HG03575 (cell line): Measurements from ENCODE around the gene KIT.

Source experiments
- ATAC-seq: cut with Tn5 transposase; IDR thresholded peaks from one replicate; pipeline ENCODE4 v1.9.1; 2021; ENCODE audit not compliant: unreplicated experiment, insufficient number of reproducible peaks, low FRiP score; ENCODE audit errors: extremely low read depth

KIT gene

DNA sequence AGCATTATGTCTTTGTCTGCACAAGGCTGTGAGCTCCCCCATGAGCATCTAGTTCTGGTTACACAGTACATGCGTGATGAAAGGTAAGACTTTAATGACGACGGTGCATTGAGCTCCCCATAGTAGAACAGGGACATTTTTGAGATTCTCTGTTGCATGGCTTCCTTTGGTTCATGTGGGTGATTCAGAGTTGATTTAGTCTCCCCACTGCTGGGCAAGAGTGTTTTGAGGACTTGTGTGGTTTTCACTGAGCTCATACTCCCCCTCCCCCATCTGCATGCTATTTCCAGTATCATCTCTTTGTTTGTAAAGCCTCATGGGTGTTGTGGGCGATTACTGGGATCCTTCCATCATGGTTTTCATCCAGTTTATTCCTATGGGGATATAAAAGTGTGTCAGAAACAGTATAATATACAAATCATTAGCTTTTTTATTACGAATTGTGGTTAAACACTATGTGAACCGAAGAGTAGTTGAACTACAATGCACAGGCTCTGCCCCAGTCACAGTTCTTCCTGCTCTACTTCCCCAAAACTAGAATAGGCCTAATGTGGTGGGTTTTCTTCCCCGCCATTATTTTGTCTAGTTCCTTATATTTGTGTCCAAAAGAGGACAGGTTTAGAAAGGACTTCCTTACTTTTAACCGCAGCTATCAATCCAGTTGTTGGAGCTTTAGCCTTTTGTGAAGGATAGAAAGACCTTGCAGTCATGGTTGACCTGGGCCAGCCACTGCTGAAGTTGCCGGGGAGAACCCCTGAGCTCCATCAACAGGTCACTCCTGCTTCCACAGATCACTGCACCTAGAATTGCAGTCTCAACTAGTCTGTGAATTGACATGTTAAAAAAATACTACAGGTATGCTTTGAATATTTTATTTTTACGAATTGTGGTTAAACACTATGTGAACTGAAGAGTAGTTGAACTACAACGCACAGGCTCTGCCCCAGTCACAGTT, 30.4 kb downstream of the KIT start:
- no peak for ATAC-seq

GRCh38 chr4:54695337-54695736, 37.6 kb downstream of the KIT start:
- no peak for ATAC-seq

- ATAC-seq = no peak
These were observed 38.0 kb downstream of the KIT start for GRCh38 chr4:54695788-54696187.

DNA sequence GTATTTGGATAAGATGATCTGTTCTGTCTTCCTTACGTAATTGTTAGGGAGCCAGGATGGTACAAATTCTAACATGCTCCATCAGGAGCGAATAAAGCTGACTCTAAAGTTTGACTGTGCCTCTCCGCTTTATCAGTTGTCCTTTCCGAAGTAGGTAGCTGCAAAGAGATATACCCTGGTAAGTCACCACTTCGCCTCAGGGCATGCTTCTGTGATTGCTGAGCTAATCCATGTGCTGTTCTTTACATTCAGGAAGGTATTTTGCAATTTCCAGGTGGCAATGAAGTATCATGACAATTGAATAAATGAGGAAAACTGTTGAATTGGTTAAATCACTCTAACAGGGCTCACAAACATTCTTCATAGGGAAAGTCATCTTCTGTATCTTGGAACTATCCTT, 38.9 kb downstream of the KIT start:
- no peak for ATAC-seq

DNA sequence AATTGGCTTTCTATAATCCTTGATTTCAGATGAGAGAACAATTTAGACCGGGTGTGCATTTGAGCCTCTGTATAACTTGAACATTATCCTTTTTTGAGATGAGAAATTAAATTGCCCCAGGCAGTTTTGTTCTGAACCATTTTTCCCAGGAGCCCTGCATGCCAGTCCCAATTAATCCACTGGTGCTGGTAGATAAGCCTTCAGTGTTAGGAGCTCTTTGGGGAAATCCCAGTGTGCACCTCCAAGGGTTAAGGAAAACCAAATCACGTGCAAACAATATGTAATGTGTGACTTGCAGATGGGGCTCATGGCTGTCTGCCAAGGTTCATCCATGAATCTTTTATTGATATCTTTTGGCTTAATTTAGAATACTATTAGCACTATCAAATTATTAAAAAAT, 43.2 kb downstream of the KIT start:
- no peak for ATAC-seq

DNA sequence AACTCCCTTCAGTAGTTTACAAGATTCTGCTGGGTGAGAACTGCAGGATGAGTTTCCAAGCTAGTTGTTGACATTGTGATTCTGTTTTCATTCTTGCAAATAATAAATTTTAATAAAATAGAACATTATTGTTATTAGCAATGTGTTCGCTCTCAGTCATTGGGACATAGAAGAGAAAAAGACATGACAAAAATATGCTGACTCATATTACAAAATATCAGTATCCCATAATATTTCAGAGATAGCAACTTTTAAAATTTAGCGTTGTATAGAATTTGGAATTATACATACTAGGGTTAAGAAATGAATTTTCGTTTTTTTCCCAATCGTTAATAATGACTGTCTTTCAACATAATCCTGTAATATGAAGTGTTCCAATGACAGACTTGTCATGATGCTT, 45.4 kb downstream of the KIT start:
- no peak for ATAC-seq

- ATAC-seq = no peak
These were observed 49.6 kb downstream of the KIT start for GRCh38 chr4:54707406-54707805.

- ATAC-seq = no peak
These were observed 50.9 kb downstream of the KIT start for GRCh38 chr4:54708339-54709279.

DNA sequence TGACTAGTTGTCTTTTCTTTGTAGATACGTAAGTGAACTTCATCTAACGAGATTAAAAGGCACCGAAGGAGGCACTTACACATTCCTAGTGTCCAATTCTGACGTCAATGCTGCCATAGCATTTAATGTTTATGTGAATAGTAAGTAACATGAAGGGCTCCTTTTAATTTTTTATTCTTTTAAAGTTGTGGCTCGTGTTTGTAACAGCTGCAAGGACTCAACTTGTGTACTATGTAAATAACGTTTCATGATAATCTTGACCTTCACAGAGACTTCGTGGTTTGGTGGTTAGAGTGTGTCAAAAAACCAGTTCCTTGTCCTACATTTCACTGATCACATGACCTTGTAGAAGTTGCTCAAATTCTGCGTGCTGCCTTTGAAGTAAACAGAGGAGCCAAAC, 51.6 kb downstream of the KIT start:
- no peak for ATAC-seq

DNA sequence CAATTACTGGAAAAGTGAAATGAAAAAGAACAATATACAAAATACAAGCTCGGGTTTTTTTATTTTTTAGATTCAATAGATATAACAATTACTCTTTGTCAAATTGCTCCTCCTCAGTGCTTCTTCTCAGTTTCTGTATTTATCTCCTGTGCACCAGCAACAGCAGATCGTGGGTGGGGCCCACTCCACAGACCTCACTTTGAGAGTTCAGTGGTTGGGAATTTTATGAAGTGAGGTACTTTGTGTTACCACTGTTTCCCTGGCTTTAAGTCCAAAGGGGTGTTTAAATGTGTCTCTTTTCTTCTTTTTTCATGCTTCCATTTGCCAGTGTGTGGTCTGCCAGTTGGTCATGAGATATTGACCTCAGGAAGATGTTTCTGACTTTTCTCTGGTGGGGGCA, 54.4 kb downstream of the KIT start:
- ATAC-seq = no peak

DNA sequence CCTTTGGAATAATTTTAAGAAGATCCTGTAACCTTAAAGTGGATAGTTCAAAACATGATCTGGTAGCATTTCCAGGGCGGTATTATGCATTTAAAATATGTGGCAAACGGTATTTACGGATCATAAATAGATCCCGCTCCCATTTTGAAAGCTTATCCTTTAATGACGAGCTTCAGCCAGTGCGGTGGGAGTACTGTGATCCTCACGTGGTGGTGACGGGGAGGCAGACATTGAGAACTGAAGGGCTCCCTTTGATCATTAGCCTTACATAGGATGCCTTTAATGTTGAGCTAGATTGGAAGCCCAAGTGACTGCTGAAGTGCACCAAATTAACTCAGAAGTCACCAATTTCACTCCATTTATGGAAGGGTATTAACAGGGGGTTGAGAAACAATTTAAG, 56.9 kb downstream of the KIT start:
- no peak for ATAC-seq

GRCh38 chr4:54716478-54717065, 58.8 kb downstream of the KIT start:
- no peak for ATAC-seq

- ATAC-seq = no peak
These were observed 59.9 kb downstream of the KIT start for GRCh38 chr4:54717694-54718093.

GRCh38 chr4:54719378-54719777, 61.6 kb downstream of the KIT start:
- no peak for ATAC-seq

GRCh38 chr4:54723220-54723619, 65.5 kb downstream of the KIT start:
- no peak for ATAC-seq

DNA sequence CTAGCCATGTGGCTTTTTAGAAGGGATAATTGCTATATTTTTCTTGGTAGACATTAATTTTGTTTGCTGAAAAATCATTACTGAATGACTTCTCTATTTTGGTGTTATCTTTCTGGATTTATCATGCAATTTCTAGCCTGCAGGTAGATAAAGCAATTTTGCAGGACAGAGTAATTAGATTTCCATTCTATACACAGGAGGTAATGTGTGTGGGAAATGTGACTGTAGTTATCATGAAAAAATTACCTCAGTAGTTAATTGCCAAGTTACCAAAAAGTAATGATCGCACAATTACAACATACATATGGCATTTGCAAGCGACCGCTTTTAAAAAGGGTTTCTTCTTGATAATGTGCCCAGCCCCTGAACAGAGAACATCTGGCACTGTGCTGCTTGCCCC, 66.1 kb downstream of the KIT start:
- ATAC-seq = no peak

GRCh38 chr4:54726907-54727306, 69.2 kb downstream of the KIT start:
- ATAC-seq = no peak

GRCh38 chr4:54727346-54727745, 69.6 kb downstream of the KIT start:
- no peak for ATAC-seq

GRCh38 chr4:54728368-54728767, 70.6 kb downstream of the KIT start:
- no peak for ATAC-seq

GRCh38 chr4:54729256-54729655, 71.5 kb downstream of the KIT start:
- ATAC-seq = no peak
